NCI-H2081 (cell line): ENCODE measurements around the gene CPT1C.

ENCODE experiments used
- DNase-seq, 2 experiments: peaks; one replicate each; lab custom pipeline; 2025; lab: John Stamatoyannopoulos, UW

Gene CPT1C

GRCh38 chr19:49660338-49660961 lies 30.5 kb upstream of the CPT1C start:
- no peak for DNase-seq

DNA sequence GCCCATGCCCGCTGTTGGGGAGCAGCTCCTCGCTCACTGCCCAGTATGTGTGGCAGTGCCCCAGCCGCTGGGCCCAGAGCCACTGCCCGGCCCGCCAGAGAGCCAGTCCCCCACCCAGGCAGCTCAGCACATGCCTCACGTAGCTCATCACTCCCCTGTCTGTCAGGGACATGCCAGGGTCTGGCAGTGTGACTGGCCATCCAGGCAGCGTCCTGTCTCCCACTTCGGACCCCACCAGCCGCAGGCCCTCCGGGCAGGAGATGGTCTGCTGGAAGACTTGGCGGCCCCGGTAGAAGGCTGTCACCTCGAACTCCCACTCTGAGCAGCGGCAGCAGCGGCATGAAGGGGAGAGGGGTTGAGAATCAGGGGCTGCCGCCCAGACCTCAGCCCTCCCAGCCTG lies 28.9 kb upstream of the CPT1C start:
- no peak for DNase-seq

- no peak for DNase-seq
Measured at GRCh38 chr19:49663224-49663623, 27.7 kb upstream of the CPT1C start.

- peak; percentile 90 to 93 for DNase-seq
Measured at GRCh38 chr19:49664171-49665035, 26.5 kb upstream of the CPT1C start.

DNA sequence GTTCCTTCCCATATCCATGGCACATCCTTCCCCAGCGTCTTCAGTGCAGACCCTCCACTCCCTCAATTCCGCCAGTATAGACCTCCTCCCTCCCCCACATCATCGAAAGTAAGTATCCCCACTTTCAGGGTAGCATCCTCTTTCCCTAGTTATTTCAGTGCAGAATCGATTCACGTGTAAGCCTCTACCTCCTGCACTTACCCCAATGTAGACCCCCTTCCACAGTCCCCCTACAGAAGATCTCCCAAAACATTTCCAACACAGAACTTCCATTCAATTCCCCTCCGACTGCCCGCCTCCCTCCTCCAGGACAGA lies 25.9 kb upstream of the CPT1C start:
- no peak for DNase-seq

DNA sequence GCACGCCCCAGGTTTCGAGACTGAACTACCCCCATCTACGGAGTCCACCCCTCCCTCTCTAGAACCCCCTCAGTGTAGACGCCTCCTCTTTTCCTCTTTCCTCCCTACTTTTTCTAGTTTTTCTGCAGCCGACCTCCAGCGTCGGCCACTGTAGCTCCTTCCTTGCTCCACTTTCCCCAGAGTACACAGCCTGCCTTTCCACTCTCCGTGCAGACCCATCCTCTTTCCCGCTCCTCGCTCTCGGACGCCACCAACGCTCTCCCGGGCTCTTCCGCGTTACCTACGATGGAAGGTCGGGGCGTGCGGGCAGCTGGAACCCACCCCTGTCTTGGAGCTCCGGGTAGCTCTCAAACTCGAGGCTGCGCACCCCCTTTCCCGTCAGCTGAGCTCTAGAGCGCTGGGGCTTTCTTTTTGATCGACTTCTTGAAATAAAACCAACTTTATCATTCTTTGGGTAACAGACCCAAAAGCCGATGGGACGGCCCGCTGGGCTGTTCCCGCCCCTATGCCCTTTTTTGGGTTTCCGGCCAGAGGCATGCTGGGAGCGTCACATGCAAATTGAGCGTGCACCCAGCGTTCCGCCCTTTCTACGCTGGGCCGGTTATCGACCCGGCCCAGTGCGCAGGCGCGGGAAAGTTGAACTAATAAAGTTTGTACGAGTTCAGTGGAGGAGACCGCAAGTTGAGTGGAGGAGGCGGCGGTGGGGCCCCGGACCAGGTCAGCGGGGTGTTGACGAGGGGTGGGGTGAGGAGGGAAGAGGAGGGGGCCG lies 25.4 kb upstream of the CPT1C start, which contains the start of the genes BCL2L12 and IRF3:
TSS of gene BCL2L12 (plus strand) at position 583 of the 769 bp plus-strand sequence. CDS start 760 bp downstream, outside the sequence.
TSS of gene IRF3 (minus strand) at position 507 of the 769 bp plus-strand sequence. CDS start 1,019 bp downstream, outside the sequence.
- peak; percentile 85 to 87 for DNase-seq

- DNase-seq = no peak
Measured at GRCh38 chr19:49666120-49666444, 24.8 kb upstream of the CPT1C start.

- DNase-seq = no peak
Measured at GRCh38 chr19:49667473-49667872, 23.4 kb upstream of the CPT1C start.

DNA sequence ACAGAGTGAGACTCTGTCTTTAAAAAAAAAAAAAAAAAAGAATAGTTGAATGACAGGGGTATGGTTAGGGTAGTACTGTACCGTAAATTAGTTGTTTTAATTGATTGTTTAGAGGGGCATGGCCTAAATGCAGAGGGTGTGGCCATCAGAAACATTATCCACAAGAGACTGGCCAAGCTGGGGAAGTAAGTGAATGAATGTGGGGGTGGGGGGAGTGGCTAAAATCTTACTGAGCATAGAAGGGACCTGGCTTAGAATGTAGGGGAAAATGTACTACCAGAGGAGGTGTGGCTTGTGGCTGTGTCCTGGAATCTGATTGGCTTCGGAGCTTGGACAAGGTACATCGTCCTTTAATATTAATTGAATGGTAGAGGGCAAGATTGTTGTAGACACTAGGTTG lies 21.4 kb upstream of the CPT1C start:
- DNase-seq = no peak

GRCh38 chr19:49672131-49672919 lies 18.6 kb upstream of the CPT1C start:
- DNase-seq = peak; percentile 64 to 67

GRCh38 chr19:49676136-49676783 lies 14.7 kb upstream of the CPT1C start:
- DNase-seq = peak; percentile 90 to 91

DNA sequence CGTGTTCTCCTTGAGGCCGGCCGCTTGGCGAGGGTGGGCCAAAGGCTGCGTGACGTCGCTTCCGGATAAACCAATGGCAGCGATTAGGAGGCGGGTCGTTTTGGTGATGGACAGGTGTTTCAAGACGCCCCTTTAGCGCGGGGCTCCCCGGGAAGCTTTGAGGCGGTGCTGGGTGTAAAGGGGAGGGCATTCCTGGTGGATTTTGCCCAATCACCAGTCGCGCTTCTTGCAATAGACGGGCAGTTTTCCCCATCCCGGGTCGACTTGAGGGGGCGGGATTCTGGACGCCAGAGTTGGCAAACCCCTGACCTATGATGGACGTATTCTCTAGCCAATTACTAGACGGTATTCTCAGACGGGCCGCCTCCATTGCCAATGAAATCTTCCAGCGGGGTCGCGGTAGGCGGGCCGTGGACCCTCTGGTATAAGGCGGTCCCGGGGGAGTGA lies 14.1 kb upstream of the CPT1C start:
- peak; percentile 99 to 100 for DNase-seq

DNA sequence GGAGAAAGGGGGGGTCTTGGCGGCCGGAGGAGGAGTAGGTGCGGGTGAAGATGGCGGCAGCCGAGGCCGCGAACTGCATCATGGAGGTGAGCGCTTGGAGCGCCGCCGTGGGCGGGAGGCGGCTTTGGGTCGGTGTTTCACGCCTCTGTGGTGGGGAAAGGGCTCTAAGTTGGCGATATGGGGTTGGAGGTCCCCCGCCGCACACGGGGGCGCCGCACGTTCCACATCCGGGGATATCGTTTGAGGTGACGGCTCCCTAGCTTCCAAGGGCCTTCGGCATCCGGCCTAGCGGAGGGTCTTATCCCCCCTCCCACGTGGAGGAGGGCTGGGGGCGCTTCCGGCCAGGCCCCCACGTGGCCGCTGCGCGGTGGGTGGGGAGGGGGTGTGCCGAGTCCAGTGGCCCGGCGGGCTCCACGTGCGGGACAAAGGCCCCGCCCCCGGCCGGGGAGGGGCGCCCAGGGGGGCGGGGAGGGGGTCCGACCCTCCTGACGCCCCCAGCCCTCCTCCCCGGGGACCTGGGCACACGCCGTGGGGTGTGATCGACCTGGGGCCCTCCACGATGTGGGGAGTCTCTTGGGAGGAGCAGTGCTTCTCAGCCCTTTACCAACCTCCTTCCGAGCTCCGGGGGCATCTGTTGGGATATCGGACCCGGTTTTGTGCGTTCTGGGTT lies 13.6 kb upstream of the CPT1C start, which contains the start of gene PRMT1:
TSS of gene PRMT1 (plus strand) at position 41 of the 670 bp plus-strand sequence. CDS start at position 51, 10 bp downstream.
- DNase-seq = peak; percentile 38 to 60

DNA sequence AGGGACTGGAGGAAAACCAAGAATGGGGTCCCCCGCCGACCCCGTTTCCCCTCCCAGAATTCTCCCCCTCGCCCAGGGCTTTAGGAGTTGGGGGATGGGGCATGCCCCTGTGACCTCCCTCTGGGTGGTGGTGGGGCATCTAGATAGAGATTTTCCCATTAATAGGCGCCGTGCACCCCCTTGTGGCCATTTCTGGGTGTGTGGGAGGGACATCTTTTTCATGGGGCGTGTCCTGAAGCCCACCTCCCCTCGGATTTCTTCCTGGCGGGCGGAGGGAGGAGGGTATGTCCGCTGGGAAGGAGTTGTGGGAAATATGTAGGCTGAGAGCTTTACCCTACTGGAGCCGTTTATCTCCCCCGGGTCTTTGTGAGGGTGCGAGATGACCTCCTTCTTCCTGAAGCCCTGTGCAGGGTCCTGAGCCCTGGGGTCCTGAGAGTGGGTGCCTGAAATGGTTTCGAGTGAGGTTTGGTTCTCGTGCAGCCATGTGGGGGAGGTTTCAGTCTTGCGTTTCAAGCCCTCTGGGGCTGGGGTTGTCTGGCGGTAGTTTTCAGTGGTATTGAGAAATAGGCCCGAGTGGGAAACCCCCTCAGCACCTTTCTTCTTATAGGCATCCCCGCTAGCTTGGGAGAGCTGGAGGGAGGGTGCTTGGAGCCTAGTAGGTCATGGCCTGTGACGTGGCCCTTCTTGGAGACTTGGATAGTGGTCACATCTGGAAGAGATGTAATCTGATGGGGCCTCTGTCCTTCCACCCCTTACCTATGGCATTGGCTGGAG lies 12.8 kb upstream of the CPT1C start:
- DNase-seq = peak; percentile 53 to 64

DNA sequence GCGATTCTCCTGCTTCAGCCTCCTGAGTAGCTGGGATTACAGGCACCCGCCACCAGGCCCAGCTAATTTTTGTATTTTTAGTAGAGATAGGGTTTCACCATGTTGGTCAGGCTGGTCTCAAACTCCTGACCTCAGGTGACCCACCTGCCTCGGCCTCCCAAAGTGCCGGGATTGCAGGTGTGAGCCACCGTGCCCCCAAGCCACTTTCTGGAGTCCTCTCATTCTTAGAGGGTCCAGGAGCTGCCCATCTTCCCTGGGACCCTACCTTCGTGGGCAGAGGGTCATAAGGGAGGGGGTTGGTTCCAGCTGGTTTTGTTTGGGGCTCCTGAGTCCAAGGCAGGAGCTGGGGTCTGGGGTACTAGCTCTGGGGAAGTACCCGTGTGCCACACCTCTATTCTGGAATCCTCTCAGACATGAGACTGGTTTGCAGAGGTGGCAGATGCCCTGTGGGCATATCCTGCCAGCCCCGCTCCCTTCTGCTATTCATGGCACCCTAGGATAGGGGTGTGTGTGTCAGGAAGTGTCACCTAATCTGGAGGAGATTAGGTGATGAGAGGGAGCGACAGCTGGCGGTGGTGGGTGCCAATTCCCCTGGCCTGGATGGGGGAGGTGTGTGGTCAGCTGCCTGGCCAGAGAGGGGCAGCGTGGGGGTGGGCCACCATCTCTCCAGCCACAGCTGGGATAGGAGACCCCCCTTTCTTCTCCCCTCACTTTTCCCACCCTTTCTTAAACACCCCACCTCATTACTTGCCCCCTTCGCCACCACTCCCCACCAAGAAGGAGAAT lies 11.7 kb upstream of the CPT1C start:
- DNase-seq = peak in 1 of 2 experiments; percentile 27

- no peak for DNase-seq
Measured at GRCh38 chr19:49679771-49680413, 11.0 kb upstream of the CPT1C start.

DNA sequence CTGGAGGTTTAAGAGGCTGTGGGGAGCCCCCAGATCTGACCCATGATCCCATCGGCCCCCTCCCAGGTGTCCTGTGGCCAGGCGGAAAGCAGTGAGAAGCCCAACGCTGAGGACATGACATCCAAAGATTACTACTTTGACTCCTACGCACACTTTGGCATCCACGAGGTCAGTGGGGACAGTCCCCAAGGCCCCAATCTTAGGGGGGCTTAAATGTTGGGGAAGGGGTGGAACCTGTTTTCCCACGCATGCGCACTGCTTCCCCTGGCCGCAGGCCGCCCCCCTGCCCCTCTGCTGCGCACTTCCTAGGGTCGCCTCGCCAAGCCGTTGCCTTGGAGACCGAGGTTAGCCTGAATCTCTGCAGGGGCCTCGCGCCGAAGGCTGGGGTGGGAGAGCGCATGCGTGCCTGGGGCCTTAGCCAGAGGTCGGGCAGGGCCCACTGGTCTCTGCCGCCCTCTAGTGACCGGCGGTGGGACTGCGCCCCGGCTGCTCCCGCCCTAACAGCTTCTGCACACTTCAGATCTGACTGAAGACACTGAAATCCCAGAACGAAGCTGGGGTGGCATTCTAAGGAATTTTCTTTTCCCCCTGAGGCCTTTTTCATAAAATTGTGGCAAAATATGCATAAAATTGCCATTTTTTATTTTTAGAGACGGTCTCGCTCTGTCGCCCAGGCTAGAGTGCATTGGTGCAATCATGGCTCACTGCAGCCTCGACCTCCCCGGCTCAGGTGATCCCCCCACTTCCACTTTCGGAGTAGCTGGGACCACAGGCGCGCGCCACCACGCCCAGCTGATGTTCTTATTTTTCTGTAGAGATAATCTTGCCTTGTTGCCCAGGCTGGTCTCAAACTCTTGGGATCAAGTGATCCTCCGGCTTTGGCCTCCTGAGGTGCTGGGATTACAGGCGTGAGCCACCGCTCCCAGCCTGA lies 10.2 kb upstream of the CPT1C start:
- DNase-seq = peak; percentile 83 to 93
